ENCODE data around the gene MET.
"Not testable (repeated sequence)": the region's sequence is repeated elsewhere in the genome, so short reads cannot be mapped to it uniquely, and the experiment has no call there.

MET gene

DNA sequence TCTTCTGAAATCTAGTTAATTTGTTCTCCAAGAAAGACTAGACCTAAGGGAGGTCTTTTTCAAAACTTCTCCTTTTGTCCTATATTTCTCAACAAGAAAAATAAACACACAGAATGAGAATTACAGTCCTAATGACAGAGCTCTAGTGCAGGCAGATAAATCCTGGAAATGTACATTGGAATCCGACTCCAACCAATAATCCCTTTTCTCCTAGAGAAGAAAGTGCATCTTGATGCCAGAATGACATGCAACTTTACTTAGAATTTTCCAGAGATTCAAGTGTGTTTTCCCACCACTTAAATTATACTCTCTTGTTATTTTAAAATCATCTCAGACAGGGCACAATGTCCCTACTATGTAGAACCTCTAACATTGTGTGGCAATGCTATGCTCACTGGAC, 68.2 kb downstream of the MET start:
- TF ChIP-seq, protein P1, sequence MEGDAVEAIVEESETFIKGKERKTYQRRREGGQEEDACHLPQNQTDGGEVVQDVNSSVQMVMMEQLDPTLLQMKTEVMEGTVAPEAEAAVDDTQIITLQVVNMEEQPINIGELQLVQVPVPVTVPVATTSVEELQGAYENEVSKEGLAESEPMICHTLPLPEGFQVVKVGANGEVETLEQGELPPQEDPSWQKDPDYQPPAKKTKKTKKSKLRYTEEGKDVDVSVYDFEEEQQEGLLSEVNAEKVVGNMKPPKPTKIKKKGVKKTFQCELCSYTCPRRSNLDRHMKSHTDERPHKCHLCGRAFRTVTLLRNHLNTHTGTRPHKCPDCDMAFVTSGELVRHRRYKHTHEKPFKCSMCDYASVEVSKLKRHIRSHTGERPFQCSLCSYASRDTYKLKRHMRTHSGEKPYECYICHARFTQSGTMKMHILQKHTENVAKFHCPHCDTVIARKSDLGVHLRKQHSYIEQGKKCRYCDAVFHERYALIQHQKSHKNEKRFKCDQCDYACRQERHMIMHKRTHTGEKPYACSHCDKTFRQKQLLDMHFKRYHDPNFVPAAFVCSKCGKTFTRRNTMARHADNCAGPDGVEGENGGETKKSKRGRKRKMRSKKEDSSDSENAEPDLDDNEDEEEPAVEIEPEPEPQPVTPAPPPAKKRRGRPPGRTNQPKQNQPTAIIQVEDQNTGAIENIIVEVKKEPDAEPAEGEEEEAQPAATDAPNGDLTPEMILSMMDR (IDR thresholded peaks at IDR 0.05; ENCODE audit: borderline replicate concordance, control extremely low read depth, extremely low read depth, insufficient read depth, missing control alignments): no peak
- in situ Hi-C loops (cut with MboI; ENCODE audit: low sequenced_read_pairs, unreplicated experiment): no loop called here
- no peak for DNase-seq (ENCODE audit: low spot score)

DNA sequence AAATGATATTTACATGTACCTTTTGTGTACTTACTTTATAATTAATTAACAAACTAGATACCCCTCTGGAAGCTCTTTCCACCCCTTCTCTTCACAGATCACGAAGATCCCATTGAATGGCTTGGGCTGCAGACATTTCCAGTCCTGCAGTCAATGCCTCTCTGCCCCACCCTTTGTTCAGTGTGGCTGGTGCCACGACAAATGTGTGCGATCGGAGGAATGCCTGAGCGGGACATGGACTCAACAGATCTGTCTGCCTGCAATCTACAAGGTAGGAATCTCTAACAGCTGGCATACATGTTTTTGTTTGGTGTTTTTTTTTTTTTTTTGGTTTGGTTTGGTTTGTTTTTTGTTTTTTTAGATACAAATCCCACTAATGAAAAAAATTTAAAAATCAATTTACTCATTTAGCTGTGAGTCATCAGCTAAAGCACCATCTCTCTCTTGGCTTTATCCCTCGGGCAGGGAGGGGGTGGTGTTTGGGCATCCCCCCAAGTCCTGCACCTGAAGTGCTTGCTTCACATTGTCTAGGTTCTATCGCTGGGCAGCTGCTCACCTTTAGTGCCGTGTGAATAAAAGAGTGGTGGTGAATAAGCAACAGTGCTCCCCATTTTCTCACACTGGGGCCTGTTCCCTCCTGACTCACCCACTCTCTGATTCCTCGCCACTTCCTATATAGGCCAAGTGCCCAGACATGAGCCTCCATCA, 68.9 kb downstream of the MET start:
- DNase-seq (ENCODE audit: low spot score): no peak
- TF ChIP-seq, protein P1 (IDR thresholded peaks at IDR 0.05; ENCODE audit: borderline replicate concordance, control extremely low read depth, extremely low read depth, insufficient read depth, missing control alignments): no peak
- in situ Hi-C loops (cut with MboI; ENCODE audit: low sequenced_read_pairs, unreplicated experiment): no loop called here

DNA sequence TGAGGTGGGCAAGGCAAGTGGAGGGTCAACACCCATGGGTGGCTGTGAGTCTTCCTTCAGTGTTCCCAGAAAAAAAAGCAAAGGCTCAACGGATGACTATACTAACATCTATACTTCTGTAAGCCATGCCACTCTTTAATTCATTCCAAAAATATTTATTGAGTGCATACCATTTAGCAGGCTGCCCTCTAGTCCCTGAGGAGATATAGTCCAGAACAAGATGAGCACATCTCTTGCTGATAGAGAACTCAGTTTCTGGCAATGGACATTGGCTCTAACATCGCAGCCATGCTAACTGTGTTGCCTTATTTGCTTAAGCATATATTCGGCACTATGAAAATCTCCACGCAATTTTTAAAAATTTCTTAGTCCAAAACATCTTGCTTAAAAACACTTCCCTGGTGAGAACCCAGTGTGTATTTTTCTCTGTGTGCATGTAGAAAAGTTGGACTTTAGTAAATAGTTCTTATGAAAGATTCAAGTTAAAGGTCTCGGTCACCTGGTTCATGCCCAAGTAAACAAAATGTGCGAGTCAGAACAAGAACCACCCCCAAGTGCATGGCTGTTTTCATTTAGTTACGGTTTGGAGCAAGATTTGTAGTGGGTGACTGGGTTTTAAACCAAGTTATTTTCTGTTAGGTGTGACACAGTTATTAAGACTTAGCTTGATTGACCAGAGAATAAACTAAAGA, 69.8 kb downstream of the MET start:
- in situ Hi-C loops (cut with MboI; ENCODE audit: low sequenced_read_pairs, unreplicated experiment): no loop called here
- TF ChIP-seq, protein P1 (IDR thresholded peaks at IDR 0.05; ENCODE audit: borderline replicate concordance, control extremely low read depth, extremely low read depth, insufficient read depth, missing control alignments): no peak
- no peak for DNase-seq (ENCODE audit: low spot score)

DNA sequence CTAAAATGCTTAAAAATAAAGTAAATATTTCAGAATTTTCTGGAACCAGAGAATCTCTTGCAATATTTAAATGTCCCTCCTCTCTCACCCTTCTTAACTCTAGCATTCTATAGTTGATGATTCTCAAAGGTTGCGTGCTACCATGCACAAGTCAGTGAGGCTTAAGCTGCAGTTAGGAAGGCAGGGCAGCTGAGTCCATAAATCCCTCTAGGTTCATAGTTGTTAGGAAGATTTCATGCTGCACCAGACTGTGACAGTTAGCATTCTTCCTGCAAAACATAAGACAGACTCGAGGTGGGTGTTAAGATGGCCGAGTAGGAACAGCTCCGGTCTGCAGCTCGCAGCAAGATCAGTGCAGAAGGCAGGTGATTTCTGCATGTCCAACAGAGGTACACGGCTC, 70.6 kb downstream of the MET start:
- TF ChIP-seq, protein P1 (IDR thresholded peaks at IDR 0.05; ENCODE audit: borderline replicate concordance, control extremely low read depth, extremely low read depth, insufficient read depth, missing control alignments): no peak
- in situ Hi-C loops (cut with MboI; ENCODE audit: low sequenced_read_pairs, unreplicated experiment): no loop called here
- no peak for DNase-seq (ENCODE audit: low spot score)

DNA sequence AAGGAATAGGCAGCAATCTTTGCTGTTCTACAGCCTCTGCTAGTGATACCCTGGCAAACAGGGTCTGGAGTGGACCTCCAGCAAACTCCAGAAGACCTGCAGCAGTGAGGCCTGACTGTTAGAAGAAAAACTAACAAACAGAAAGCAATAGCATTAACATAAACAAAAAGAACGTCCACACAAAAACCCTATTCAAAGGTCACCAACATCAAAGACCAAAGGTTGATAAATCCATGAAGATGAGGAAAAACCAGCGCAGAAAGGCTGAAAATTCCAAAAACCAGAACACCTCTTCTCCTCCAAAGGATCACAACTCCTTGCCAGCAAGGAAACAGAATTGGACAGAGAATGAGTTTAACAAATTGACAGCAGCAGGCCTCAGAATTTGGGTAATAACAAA, 71.8 kb downstream of the MET start:
- DNase-seq (ENCODE audit: low spot score); in situ Hi-C loops (cut with MboI; ENCODE audit: low sequenced_read_pairs, unreplicated experiment): not testable (repeated sequence)

DNA sequence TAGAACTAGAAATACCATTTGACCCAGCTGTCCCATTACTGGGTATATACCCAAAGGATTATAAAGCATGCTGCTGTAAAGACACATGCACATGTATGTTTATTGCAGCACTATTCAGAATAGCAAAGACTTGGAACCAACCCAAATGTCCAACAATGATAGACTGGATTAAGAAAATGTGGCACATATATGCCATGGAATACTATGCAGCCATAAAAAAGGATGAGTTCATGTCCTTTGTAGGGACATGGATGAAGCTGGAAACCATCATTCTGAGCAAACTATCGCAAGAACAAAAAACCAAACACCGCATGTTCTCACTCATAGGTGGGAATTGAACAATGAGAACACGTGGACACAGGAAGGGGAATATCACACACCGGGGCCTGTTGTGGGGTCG, 74.4 kb downstream of the MET start:
- in situ Hi-C loops (cut with MboI; ENCODE audit: low sequenced_read_pairs, unreplicated experiment): not testable (repeated sequence)

DNA sequence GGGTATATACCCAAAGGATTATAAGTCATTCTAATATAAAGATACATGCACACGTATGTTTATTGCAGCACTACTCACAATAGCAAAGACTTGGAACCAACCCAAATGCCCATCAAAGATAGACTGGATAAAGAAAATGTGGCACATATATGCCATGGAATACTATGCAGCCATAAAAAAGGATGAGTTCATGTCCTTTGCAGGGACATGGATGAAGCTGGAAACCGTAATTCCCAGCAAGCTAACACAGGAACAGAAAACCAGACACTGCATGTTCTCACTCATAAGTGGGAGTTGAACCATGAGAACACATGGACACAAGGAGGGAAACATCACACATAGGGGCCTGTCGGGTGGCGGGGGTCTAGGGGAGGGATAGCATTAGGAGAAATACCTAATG, 79.1 kb downstream of the MET start:
- in situ Hi-C loops (cut with MboI; ENCODE audit: low sequenced_read_pairs, unreplicated experiment); DNase-seq (ENCODE audit: low spot score): not testable (repeated sequence)

More for the DNA sequence above, 74.4 kb downstream of the MET start:
- not testable (repeated sequence) for DNase-seq (ENCODE audit: low spot score)

DNA sequence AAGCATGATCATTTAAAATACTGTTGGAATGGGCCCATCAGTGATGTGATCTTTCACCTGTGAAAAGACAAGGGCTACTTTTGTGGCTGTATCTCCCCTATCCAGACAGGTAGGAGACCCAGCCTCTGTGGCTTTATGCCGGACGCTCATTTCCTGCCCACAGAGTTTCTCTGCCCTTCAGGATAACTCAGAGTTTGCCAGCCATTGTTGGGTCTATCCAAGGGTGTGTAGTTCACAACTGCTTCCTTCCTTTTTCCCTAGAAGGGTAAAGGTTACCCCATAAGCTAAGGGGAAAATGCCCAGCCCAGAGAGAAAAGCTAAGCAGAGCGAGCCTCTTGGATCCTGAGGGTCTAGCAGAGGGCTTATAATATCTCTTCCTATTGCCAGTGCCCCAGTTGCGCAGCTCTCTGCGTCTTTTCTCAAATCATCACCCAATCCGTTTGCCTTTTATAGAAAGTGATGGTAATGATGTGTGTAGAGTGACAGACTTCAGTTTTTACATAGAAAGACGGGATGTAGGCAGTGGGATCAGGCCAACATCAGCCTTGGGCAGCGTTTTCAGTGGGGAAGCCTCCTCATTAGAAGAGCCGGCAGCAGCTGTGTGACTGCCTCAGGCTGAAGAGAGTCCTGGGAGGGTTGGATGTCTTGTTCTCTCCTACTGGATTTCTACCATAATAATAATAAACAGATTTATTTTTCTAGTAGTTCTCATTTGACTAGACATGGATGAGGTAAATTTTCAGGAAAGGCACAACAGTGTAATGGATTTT, 80.5 kb downstream of the MET start:
- DNase-seq (ENCODE audit: low spot score): no peak
- TF ChIP-seq, protein P1 (IDR thresholded peaks at IDR 0.05; ENCODE audit: borderline replicate concordance, control extremely low read depth, extremely low read depth, insufficient read depth, missing control alignments): no peak
- in situ Hi-C loops (cut with MboI; ENCODE audit: low sequenced_read_pairs, unreplicated experiment): no loop called here
